A549 (cell line): ENCODE results near the gene FRMD4A. TPM values are rescaled to one million over a fixed set of nuclear protein-coding genes. Genes with fewer than 3 reads are reported as not detected.

Experiments
- ATAC-seq, 2 experiments: fragments of 200-7000 bp in 1 of 2; fragments of >200 bp in 1 of 2; cut with Nextera tagmentation in 1 of 2; cut with Tn5 transposase in 1 of 2; 3 replicates each; pipeline versions ENCODE4 v1.8.0 to v1.9.1; 2018 to 2020; ENCODE audit warnings: mild to moderate bottlenecking in 1 of 2, moderate library complexity in 1 of 2
- CTCF ChIA-PET: fragments of 300-600 bp; sonication (Branson Sonifier 250); formaldehyde crosslinking; extraction: SDS; loops from one replicate; lab custom pipeline; 2021; ENCODE audit warnings: antibody characterized with exemption, inconsistent platforms; lab: Yijun Ruan, JAX
- POLR2A ChIA-PET: fragments of 350-600 bp; formaldehyde crosslinking; extraction: SDS; loops from one replicate; lab custom pipeline; 2021; ENCODE audit warnings: antibody characterized with exemption, inconsistent platforms; lab: Yijun Ruan, JAX
- DNase-seq, 2 experiments: peaks; one replicate each; pipeline versions ENCODE4 v3.0.0 to v3.0.0-alpha.2; 2011 to 2016; ENCODE audit warnings: low read depth in 1 of 2, low spot score in 1 of 2
- FAIRE-seq: peaks from 2 replicates; lab custom pipeline; 2011; peaks lifted over from hg19 to GRCh38; lab: Jason Lieb, UNC
- H3K27ac ChIP-seq, 2 experiments: fragments of >200 bp; sonication (Bioruptor Twin); formaldehyde crosslinking; 3 replicates each; pipeline ENCODE4 v1.5.1; 2016 to 2017
- H3K4me1 ChIP-seq: fragments of >200 bp; sonication (Bioruptor Twin); formaldehyde crosslinking; 3 replicates; pipeline ENCODE4 v1.6.1; 2016
- H3K4me2 ChIP-seq: fragments of >200 bp; sonication (Bioruptor Twin); formaldehyde crosslinking; 3 replicates; pipeline ENCODE4 v1.6.1; 2016
- H3K4me3 ChIP-seq: fragments of >200 bp; sonication (Bioruptor Twin); formaldehyde crosslinking; 3 replicates; pipeline ENCODE4 v1.5.1; 2016
- H3K9me3 ChIP-seq: fragments of >200 bp; sonication (Bioruptor Twin); formaldehyde crosslinking; 3 replicates; pipeline ENCODE4 v1.6.1; 2016
- CBX2 ChIP-seq: fragments of 200-600 bp; sonication (generic); IDR thresholded peaks from 2 replicates; pipeline ENCODE4 v1.6.1; 2016; ENCODE audit warnings: low read depth, mild to moderate bottlenecking, borderline replicate concordance
- E2F6 ChIP-seq: IDR thresholded peaks from 2 replicates; pipeline ENCODE4 v1.6.1; 2012; ENCODE audit warnings: low read depth, borderline replicate concordance
- EHMT2 ChIP-seq: fragments of 200-600 bp; sonication (generic); IDR thresholded peaks from 2 replicates; pipeline ENCODE4 v1.6.1; 2016; ENCODE audit warnings: antibody characterized with exemption, low read depth, mild to moderate bottlenecking, moderate library complexity
- FOSB ChIP-seq: fragments of 250-450 bp; sonication (Bioruptor Pico); IDR thresholded peaks from 2 replicates; pipeline ENCODE4 v1.5.0; 2020; ENCODE audit warnings: mild to moderate bottlenecking, moderate library complexity
- HDAC2 ChIP-seq: fragments of 200-600 bp; sonication (generic); IDR thresholded peaks from 2 replicates; pipeline ENCODE4 v1.6.1; 2016
- HEYL ChIP-seq: fragments of 250-450 bp; sonication (Bioruptor Pico); IDR thresholded peaks from 2 replicates; pipeline ENCODE4 v1.8.0; 2021; ENCODE audit warnings: mild to moderate bottlenecking, moderate library complexity
- HOXA7 ChIP-seq: fragments of 250-450 bp; sonication (Bioruptor Pico); IDR thresholded peaks from 2 replicates; pipeline ENCODE4 v1.5.0; 2020; ENCODE audit warnings: mild to moderate bottlenecking, moderate library complexity
- HOXB13 ChIP-seq: fragments of 250-450 bp; sonication (Bioruptor Pico); IDR thresholded peaks from 2 replicates; pipeline ENCODE4 v1.5.0; 2020; ENCODE audit warnings: low read depth, mild to moderate bottlenecking, moderate library complexity
- JUNB ChIP-seq: fragments of >200 bp; sonication (Bioruptor Twin); formaldehyde crosslinking; IDR thresholded peaks from 2 replicates; pipeline ENCODE4 v1.6.1; 2016
- KDM1A ChIP-seq: fragments of 200-600 bp; sonication (generic); IDR thresholded peaks from 2 replicates; pipeline ENCODE4 v1.6.1; 2016; ENCODE audit warnings: low read depth, mild to moderate bottlenecking
- KDM5A ChIP-seq: fragments of 200-600 bp; sonication (generic); IDR thresholded peaks from 2 replicates; pipeline ENCODE4 v1.6.1; 2016; ENCODE audit warnings: antibody characterized with exemption, mild to moderate bottlenecking
- MAFK ChIP-seq: fragments of 450-650 bp; IDR thresholded peaks from 2 replicates; pipeline ENCODE4 v1.6.1; 2014; ENCODE audit not compliant: partially characterized antibody
- MAX ChIP-seq: IDR thresholded peaks from 2 replicates; pipeline ENCODE4 v1.6.1; 2012
- MYC ChIP-seq: IDR thresholded peaks from 2 replicates; pipeline ENCODE4 v1.6.1; 2012; ENCODE audit warnings: mild to moderate bottlenecking, inconsistent platforms, low read length, improper control_type of control experiment, borderline replicate concordance
- NFE2L2 ChIP-seq: fragments of 150-350 bp; conservative IDR thresholded peaks from 2 replicates; pipeline ENCODE4 v1.6.1; 2014; ENCODE audit warnings: low read length
- NPAS2 ChIP-seq: fragments of 250-450 bp; sonication (Bioruptor Pico); IDR thresholded peaks from 2 replicates; pipeline ENCODE4 v1.8.0; 2022; ENCODE audit warnings: mild to moderate bottlenecking, moderate library complexity, borderline replicate concordance
- NR3C1 ChIP-seq: fragments of >200 bp; sonication (Bioruptor Twin); formaldehyde crosslinking; IDR thresholded peaks from 3 replicates; pipeline ENCODE4 v1.6.1; 2017
- POLR2A ChIP-seq: IDR thresholded peaks from 2 replicates; pipeline ENCODE4 v1.6.1; 2012; ENCODE audit warnings: mild to moderate bottlenecking, low read length
- POLR2AphosphoS2 ChIP-seq: conservative IDR thresholded peaks from 2 replicates; pipeline ENCODE4 v1.6.1; 2012; ENCODE audit warnings: low read length, improper control_type of control experiment, inconsistent platforms
- RAD21 ChIP-seq, 2 experiments: fragments of >200 bp in 1 of 2; sonication (Bioruptor Twin) in 1 of 2; formaldehyde crosslinking in 1 of 2; IDR thresholded peaks in 1 of 2; conservative IDR thresholded peaks in 1 of 2; 2 replicates in 1 of 2; 3 replicates in 1 of 2; pipeline ENCODE4 v1.6.1; 2012 to 2018; ENCODE audit warnings: inconsistent platforms in 1 of 2
- RARB ChIP-seq: fragments of 250-450 bp; sonication (Bioruptor Pico); IDR thresholded peaks from 2 replicates; pipeline ENCODE4 v1.8.0; 2021; ENCODE audit warnings: mild to moderate bottlenecking, moderate library complexity
- ZC3H11A ChIP-seq: fragments of 450-650 bp; IDR thresholded peaks from 2 replicates; pipeline ENCODE4 v1.6.1; 2014; ENCODE audit warnings: antibody characterized with exemption, mild to moderate bottlenecking
- ZNF302 ChIP-seq: fragments of 250-450 bp; sonication (Bioruptor Pico); IDR thresholded peaks from 2 replicates; pipeline ENCODE4 v1.9.0; 2021; ENCODE audit warnings: inconsistent platforms, mild to moderate bottlenecking, moderate library complexity
- ZSCAN20 ChIP-seq: fragments of 250-450 bp; sonication (Bioruptor Pico); IDR thresholded peaks from 2 replicates; pipeline ENCODE4 v1.8.0; 2022; ENCODE audit warnings: mild to moderate bottlenecking, moderate library complexity
- WGBS: methylation state at CpG from one replicate; pipeline ENCODE4 v1.1.6; 2017; ENCODE audit errors: missing lambda C conversion rate; 5-methylcytosine and 5-hydroxymethylcytosine counted together
- polyA plus RNA-seq, 4 experiments: library from polyadenylated mRNA; depleted of rRNA in 3 of 4; stranded (reverse); fragments of >200 nt; fragmentation: RNase III in 1 of 4; extraction: RNeasy Plus Mini Kit Qiagen cat#74134 plus additional on column Dnase treatment in 1 of 4; gene quantifications; 2 replicates in 3 of 4; 3 replicates in 1 of 4; pipeline ENCODE4 v1.2.3, GENCODE V29; 2011 to 2017
- TF ChIP-seq, protein P1 (sequence below): fragments of 250-450 bp; sonication (Bioruptor Pico); IDR thresholded peaks from 2 replicates; pipeline ENCODE4 v1.5.0; 2020; ENCODE audit warnings: low read depth, mild to moderate bottlenecking, moderate library complexity
- TF ChIP-seq, protein P2 (sequence below): fragments of 150-350 bp; IDR thresholded peaks from 2 replicates; pipeline ENCODE4 v1.6.1; 2014; ENCODE audit warnings: low read depth, mild to moderate bottlenecking, low read length
- TF ChIP-seq, protein P3 (sequence below): fragments of 200-600 bp; sonication (generic); IDR thresholded peaks from 2 replicates; pipeline ENCODE4 v1.6.1; 2016; ENCODE audit warnings: antibody characterized with exemption, mild to moderate bottlenecking, moderate library complexity

Gene FRMD4A
- polyA plus RNA-seq, 2 of the 4 experiments (the other 2 are of a cell fraction) = 2.5 to 4.7 TPM

DNA sequence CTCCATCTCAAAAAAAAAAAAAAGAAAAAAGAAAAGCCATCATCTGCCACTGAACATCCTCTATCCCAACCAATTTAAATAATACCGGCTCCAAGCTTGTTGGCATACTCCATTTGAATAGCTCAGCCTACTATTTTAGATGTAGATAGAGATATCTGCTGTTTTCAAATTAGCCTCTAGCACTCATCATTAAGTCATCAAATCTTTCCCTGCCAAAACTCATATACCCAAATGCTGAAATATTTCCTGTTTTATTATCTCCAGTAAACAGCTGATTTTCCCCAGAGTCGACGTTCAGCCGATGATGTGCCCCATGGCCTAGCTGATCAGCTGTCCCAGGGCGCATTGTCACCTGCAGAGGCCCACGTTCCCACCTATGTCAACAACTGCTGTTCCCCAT is 34.5 kb upstream of the FRMD4A start:
- WGBS = 63% methylated on average over 6 of the region's 6 CpGs
- no peak for FAIRE-seq

DNA sequence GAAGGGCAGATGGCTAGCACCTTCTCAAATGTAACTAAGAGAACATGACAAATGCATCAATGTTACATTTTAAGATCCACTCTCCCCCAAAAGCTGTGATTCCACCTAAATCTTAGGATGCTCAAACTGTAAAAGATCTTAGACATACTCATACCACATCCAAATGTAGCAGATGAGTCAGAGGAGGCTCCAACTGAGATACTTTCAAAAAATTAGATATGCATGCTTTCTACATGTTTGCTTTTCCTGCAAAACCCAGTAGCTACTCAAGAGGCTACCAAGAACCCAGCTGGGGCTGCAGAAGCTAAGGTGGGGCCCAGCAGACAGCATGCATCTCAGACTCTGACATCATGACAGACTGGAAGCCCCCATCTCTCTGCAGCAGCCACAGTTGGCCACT is 31.4 kb upstream of the FRMD4A start:
- Histone ChIP-seq H3K27ac (no peak overlapping the region), H3K4me3 (no peak overlapping the region), H3K9me3 (no peaks in the 10 kb centered on the region), H3K4me1 (no peaks in the 10 kb centered on the region)
- TF ChIP-seq CBX2 (no peak), E2F6 (no peak), JUNB (no peak), ZSCAN20 (no peak), NPAS2 (CRISPR knock-in tag) (no peak), NFE2L2 (no peak), MAFK (no peak), RARB (no peak), MAX (no peak), HOXB13 (CRISPR knock-in tag) (no peak), HDAC2 (no peak), POLR2A (no peak), KDM1A (no peak), EHMT2 (no peak), RAD21 (conservative IDR thresholded peaks at IDR 0.05 in 1 of 2, IDR thresholded peaks at IDR 0.05 in 1 of 2) (no peak), HOXA7 (CRISPR knock-in tag) (no peak)
- TF ChIP-seq, protein P1, sequence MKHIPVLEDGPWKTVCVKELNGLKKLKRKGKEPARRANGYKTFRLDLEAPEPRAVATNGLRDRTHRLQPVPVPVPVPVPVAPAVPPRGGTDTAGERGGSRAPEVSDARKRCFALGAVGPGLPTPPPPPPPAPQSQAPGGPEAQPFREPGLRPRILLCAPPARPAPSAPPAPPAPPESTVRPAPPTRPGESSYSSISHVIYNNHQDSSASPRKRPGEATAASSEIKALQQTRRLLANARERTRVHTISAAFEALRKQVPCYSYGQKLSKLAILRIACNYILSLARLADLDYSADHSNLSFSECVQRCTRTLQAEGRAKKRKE (CRISPR knock-in tag) = no peak
- TF ChIP-seq, protein P2, sequence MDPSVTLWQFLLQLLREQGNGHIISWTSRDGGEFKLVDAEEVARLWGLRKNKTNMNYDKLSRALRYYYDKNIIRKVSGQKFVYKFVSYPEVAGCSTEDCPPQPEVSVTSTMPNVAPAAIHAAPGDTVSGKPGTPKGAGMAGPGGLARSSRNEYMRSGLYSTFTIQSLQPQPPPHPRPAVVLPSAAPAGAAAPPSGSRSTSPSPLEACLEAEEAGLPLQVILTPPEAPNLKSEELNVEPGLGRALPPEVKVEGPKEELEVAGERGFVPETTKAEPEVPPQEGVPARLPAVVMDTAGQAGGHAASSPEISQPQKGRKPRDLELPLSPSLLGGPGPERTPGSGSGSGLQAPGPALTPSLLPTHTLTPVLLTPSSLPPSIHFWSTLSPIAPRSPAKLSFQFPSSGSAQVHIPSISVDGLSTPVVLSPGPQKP = no peak
- TF ChIP-seq, protein P3, sequence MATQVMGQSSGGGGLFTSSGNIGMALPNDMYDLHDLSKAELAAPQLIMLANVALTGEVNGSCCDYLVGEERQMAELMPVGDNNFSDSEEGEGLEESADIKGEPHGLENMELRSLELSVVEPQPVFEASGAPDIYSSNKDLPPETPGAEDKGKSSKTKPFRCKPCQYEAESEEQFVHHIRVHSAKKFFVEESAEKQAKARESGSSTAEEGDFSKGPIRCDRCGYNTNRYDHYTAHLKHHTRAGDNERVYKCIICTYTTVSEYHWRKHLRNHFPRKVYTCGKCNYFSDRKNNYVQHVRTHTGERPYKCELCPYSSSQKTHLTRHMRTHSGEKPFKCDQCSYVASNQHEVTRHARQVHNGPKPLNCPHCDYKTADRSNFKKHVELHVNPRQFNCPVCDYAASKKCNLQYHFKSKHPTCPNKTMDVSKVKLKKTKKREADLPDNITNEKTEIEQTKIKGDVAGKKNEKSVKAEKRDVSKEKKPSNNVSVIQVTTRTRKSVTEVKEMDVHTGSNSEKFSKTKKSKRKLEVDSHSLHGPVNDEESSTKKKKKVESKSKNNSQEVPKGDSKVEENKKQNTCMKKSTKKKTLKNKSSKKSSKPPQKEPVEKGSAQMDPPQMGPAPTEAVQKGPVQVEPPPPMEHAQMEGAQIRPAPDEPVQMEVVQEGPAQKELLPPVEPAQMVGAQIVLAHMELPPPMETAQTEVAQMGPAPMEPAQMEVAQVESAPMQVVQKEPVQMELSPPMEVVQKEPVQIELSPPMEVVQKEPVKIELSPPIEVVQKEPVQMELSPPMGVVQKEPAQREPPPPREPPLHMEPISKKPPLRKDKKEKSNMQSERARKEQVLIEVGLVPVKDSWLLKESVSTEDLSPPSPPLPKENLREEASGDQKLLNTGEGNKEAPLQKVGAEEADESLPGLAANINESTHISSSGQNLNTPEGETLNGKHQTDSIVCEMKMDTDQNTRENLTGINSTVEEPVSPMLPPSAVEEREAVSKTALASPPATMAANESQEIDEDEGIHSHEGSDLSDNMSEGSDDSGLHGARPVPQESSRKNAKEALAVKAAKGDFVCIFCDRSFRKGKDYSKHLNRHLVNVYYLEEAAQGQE = no peak
- TF ChIP-seq, all 56 proteins: peak for 0
- FAIRE-seq = no peak
- POLR2A ChIA-PET = no interaction called here
- no peak for DNase-seq
- no peak for ATAC-seq
- H3K4me2 ChIP-seq = no peak overlapping the region
- CTCF ChIA-PET = interaction anchor here (1.4 kb wide), 1 partner anchor 8 kb away, joined by 4 read pairs; no protein-coding TSS in a partner anchor

More for the DNA sequence above, 34.5 kb upstream of the FRMD4A start:
- H3K27ac ChIP-seq = no peak overlapping the region
- no peak for TF ChIP-seq E2F6
- no peak for TF ChIP-seq CBX2
- no peak for TF ChIP-seq FOSB
- TF ChIP-seq HOXA7 (CRISPR knock-in tag) = no peak
- TF ChIP-seq MYC = no peak
- no peak for TF ChIP-seq HEYL (CRISPR knock-in tag)
- TF ChIP-seq MAX = no peak
- no peak for TF ChIP-seq ZC3H11A
- TF ChIP-seq ZNF302 (CRISPR knock-in tag) = no peak
- no peak for TF ChIP-seq KDM5A
- TF ChIP-seq NR3C1 = no peak
- no peak for TF ChIP-seq POLR2AphosphoS2
- TF ChIP-seq, all 56 proteins: peak for 0
- CTCF ChIA-PET = interaction anchor here (0.6 to 1.4 kb wide), 2 partner anchors 26 to 64 kb away, joined by 3 to 5 read pairs; no protein-coding TSS in a partner anchor
- H3K9me3 ChIP-seq = no peaks in the 10 kb centered on the region
- POLR2A ChIA-PET = no interaction called here
- no peak overlapping the region for H3K4me2 ChIP-seq
- no peak overlapping the region for H3K4me3 ChIP-seq
- no peaks in the 10 kb centered on the region for H3K4me1 ChIP-seq
- ATAC-seq (no peak), DNase-seq (no peak)
